ENCODE results near the gene FHIT.

Gene FHIT

GRCh38 chr3:60475096-60475495, 776.2 kb downstream of the FHIT start:
- TF ChIP-seq CTCF (conservative IDR thresholded peaks at IDR 0.05; ENCODE audit: low read depth, low read length) = no peak
- H3K4me3 ChIP-seq (ENCODE audit: low read depth, low read length) = no peak overlapping the region
- no peak for DNase-seq (ENCODE audit: low read depth)

DNA sequence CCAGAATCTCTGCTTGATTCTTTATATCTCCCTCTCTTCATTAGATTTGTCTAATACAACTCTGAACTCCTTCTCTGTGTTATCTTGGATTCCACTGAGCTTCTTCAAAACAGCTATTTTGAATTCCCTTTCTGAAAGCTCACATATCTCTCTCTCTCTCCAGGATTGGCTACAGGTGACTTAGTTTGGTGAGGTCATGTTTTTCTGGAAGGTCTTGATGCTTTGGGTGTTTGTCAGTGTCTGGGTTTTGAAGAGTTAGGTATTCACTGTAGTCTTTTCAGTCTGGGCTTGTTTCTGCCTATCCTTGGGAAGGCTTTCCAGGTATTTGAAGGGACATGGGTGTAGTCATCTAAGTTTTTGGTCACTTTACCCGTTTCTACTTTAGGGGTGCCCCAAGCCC, 781.8 kb downstream of the FHIT start:
- DNase-seq (ENCODE audit: low read depth) = no peak
- TF ChIP-seq CTCF (conservative IDR thresholded peaks at IDR 0.05; ENCODE audit: low read depth, low read length) = no peak
- H3K4me3 ChIP-seq (ENCODE audit: low read depth, low read length) = no peak overlapping the region

DNA sequence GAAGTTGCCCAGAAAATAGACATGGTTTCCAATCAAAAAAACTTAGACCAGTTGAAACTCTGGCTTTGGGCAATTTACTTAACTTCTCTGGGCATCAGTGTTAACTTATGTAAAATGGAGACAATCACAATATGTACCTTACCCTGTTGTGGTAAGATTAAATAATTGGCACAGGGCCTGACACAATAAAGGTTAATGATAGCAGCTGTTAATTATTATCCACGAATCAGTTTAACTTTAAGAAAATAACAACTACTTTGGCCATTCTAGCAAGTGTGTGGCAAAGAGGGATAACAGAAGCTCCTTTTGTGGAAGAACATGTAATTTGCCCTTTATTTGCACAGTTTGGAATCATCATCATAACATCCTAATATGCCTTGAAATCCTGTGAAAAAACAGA, 787.6 kb downstream of the FHIT start:
- no peak overlapping the region for H3K4me3 ChIP-seq (ENCODE audit: low read depth, low read length)
- no peak for TF ChIP-seq CTCF (conservative IDR thresholded peaks at IDR 0.05; ENCODE audit: low read depth, low read length)
- DNase-seq (ENCODE audit: low read depth) = no peak

- no peak for DNase-seq (ENCODE audit: low read depth)
- H3K4me3 ChIP-seq (ENCODE audit: low read depth, low read length) = no peak overlapping the region
- no peak for TF ChIP-seq CTCF (conservative IDR thresholded peaks at IDR 0.05; ENCODE audit: low read depth, low read length)
Observed at GRCh38 chr3:60461267-60461666, 790.0 kb downstream of the FHIT start.

DNA sequence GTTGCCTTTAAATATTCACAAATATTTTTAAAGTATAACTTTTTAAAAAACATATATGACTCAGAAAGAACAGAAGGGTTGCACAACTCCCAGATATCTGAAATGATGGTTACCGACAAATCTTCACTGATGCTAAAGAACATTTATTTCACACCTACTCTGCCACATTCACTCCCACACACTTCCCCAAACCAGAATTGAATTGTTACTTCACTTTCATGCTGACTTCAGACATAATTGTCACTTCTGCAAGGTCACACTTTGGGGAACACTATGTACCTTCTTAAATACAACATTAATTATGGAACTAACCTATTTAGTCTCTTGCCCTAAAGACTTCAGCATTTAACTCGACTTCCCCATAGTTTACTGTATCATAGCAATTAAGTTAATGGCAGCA, 795.1 kb downstream of the FHIT start:
- TF ChIP-seq CTCF (conservative IDR thresholded peaks at IDR 0.05; ENCODE audit: low read depth, low read length) = no peak
- no peak overlapping the region for H3K4me3 ChIP-seq (ENCODE audit: low read depth, low read length)

DNA sequence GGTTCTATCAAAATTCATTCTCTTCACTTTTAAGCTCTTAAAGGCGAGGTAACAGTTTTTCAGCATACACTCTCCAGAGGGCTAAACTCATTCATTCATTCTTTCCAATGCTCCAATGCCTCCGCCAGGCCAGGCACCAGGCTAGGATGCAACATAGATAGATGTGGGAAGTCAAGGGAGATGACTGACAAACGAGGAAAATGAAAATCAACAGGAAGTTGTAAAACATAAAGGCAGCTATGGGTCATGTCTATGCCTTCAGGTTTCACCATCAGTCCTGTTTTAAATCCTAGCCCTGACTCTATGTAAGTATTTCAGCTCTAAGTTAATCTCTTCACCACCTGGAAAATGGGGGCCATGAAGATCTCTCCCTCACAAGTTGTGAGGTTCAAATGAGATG, 797.9 kb downstream of the FHIT start:
- no peak for TF ChIP-seq CTCF (conservative IDR thresholded peaks at IDR 0.05; ENCODE audit: low read depth, low read length)
- no peak overlapping the region for H3K4me3 ChIP-seq (ENCODE audit: low read depth, low read length)
- no peak for DNase-seq (ENCODE audit: low read depth)

More for the DNA sequence above, 795.1 kb downstream of the FHIT start:
- DNase-seq (ENCODE audit: low read depth) = no peak

DNA sequence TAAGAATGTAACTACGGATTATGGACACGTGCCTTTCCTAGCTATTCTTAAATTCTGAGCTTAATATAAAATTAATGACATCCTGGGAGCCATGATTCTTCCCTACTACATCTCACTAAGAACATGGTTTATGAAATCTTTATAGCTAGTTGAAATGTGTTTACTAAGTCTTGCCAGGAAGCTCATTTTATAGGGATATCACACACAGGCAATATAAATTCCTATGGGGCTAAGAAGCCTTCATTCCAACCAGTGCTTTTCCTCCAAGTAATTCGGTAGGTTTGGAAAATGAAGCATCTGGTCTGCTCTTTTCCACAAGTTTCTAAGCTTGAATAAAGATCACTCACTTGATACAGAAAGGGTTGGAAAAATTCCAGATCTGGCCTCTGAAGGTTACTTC, 802.6 kb downstream of the FHIT start:
- no peak overlapping the region for H3K4me3 ChIP-seq (ENCODE audit: low read depth, low read length)
- TF ChIP-seq CTCF (conservative IDR thresholded peaks at IDR 0.05; ENCODE audit: low read depth, low read length) = no peak
- DNase-seq (ENCODE audit: low read depth) = no peak
